ENCODE data around the gene FBXO30.

The FBXO30 gene

GRCh38 chr6:145814501-145815308 is at the start of gene FBXO30:
Gene FBXO30, minus strand, starts transcription at chr6:145814795. Its CDS starts 8,390 bp downstream, at chr6:145806405.
- Mint-ChIP-seq H3K27me3 (no peaks in the 10 kb centered on the region), H3K36me3 (ENCODE audit: low read depth) (peaks cover 10% of the 10 kb centered on the region), H3K4me3 (peak within 1 kb of the TSS; percentile 91), H3K9me3 (no peaks in the 10 kb centered on the region), H3K4me1 (peaks cover 53% of the 10 kb centered on the region), H3K27ac (peak within 1 kb of the TSS; percentile 92)
- DNase-seq = peak; percentile 86
- ATAC-seq = peak; percentile 87

- no peaks in the 10 kb centered on the region for H3K27me3 Mint-ChIP-seq
- peaks cover 2% of the 10 kb centered on the region for H3K36me3 Mint-ChIP-seq (ENCODE audit: low read depth)
- H3K27ac Mint-ChIP-seq = no peak overlapping the region
- ATAC-seq (no peak), DNase-seq (no peak)
- H3K4me3 Mint-ChIP-seq = no peak overlapping the region
- H3K9me3 Mint-ChIP-seq = peaks cover 17% of the 10 kb centered on the region
- peaks cover 37% of the 10 kb centered on the region for H3K4me1 Mint-ChIP-seq
These were observed 49.5 kb upstream of the FBXO30 start for GRCh38 chr6:145863988-145864616.

GRCh38 chr6:145863366-145863765 is 48.8 kb upstream of the FBXO30 start:
- H3K27ac Mint-ChIP-seq = no peak overlapping the region
- H3K4me1 Mint-ChIP-seq = peaks cover 37% of the 10 kb centered on the region
- no peak overlapping the region for H3K4me3 Mint-ChIP-seq
- ATAC-seq (no peak), DNase-seq (no peak)
- H3K27me3 Mint-ChIP-seq = no peaks in the 10 kb centered on the region
- peaks cover 17% of the 10 kb centered on the region for H3K9me3 Mint-ChIP-seq
- H3K36me3 Mint-ChIP-seq (ENCODE audit: low read depth) = peaks cover 2% of the 10 kb centered on the region

GRCh38 chr6:145860562-145860961 is 46.0 kb upstream of the FBXO30 start:
- H3K27ac Mint-ChIP-seq = no peak overlapping the region
- DNase-seq (no peak), ATAC-seq (no peak)
- peaks cover 17% of the 10 kb centered on the region for H3K9me3 Mint-ChIP-seq
- peaks cover 7% of the 10 kb centered on the region for H3K36me3 Mint-ChIP-seq (ENCODE audit: low read depth)
- no peak overlapping the region for H3K4me3 Mint-ChIP-seq
- H3K4me1 Mint-ChIP-seq = peaks cover 14% of the 10 kb centered on the region
- H3K27me3 Mint-ChIP-seq = no peaks in the 10 kb centered on the region

GRCh38 chr6:145850671-145851070 is 36.1 kb upstream of the FBXO30 start:
- H3K27me3 Mint-ChIP-seq = no peaks in the 10 kb centered on the region
- DNase-seq (no peak), ATAC-seq (no peak)
- no peak overlapping the region for H3K4me3 Mint-ChIP-seq
- no peaks in the 10 kb centered on the region for H3K9me3 Mint-ChIP-seq
- H3K27ac Mint-ChIP-seq = no peak overlapping the region
- H3K4me1 Mint-ChIP-seq = no peaks in the 10 kb centered on the region
- peaks cover 1% of the 10 kb centered on the region for H3K36me3 Mint-ChIP-seq (ENCODE audit: low read depth)

- H3K4me3 Mint-ChIP-seq = no peak overlapping the region
- H3K36me3 Mint-ChIP-seq (ENCODE audit: low read depth) = no peaks in the 10 kb centered on the region
- no peaks in the 10 kb centered on the region for H3K27me3 Mint-ChIP-seq
- no peak overlapping the region for H3K27ac Mint-ChIP-seq
- DNase-seq (no peak), ATAC-seq (no peak)
- H3K9me3 Mint-ChIP-seq = no peaks in the 10 kb centered on the region
- H3K4me1 Mint-ChIP-seq = no peaks in the 10 kb centered on the region
These were observed 33.9 kb upstream of the FBXO30 start for GRCh38 chr6:145848541-145848940.

- H3K9me3 Mint-ChIP-seq = no peaks in the 10 kb centered on the region
- DNase-seq (no peak), ATAC-seq (no peak)
- H3K36me3 Mint-ChIP-seq (ENCODE audit: low read depth) = no peaks in the 10 kb centered on the region
- no peaks in the 10 kb centered on the region for H3K27me3 Mint-ChIP-seq
- H3K4me1 Mint-ChIP-seq = no peaks in the 10 kb centered on the region
- H3K27ac Mint-ChIP-seq = no peak overlapping the region
- H3K4me3 Mint-ChIP-seq = no peak overlapping the region
These were observed 31.0 kb upstream of the FBXO30 start for GRCh38 chr6:145845557-145845956.

- no peaks in the 10 kb centered on the region for H3K27me3 Mint-ChIP-seq
- H3K9me3 Mint-ChIP-seq = no peaks in the 10 kb centered on the region
- H3K27ac Mint-ChIP-seq = no peak overlapping the region
- H3K36me3 Mint-ChIP-seq (ENCODE audit: low read depth) = no peaks in the 10 kb centered on the region
- ATAC-seq = no peak
- H3K4me1 Mint-ChIP-seq = no peaks in the 10 kb centered on the region
- no peak overlapping the region for H3K4me3 Mint-ChIP-seq
- DNase-seq = no peak
These were observed 30.4 kb upstream of the FBXO30 start for GRCh38 chr6:145844933-145845540.

- Mint-ChIP-seq H3K36me3 (ENCODE audit: low read depth) (no peaks in the 10 kb centered on the region), H3K27me3 (no peaks in the 10 kb centered on the region), H3K4me1 (no peaks in the 10 kb centered on the region), H3K4me3 (no peak overlapping the region), H3K27ac (no peak overlapping the region), H3K9me3 (no peaks in the 10 kb centered on the region)
- DNase-seq (no peak), ATAC-seq (no peak)
These were observed 28.3 kb upstream of the FBXO30 start for GRCh38 chr6:145842693-145843546.

- Mint-ChIP-seq H3K4me3 (no peak overlapping the region), H3K9me3 (no peaks in the 10 kb centered on the region), H3K4me1 (peaks cover 2% of the 10 kb centered on the region), H3K36me3 (ENCODE audit: low read depth) (no peaks in the 10 kb centered on the region), H3K27ac (no peak overlapping the region), H3K27me3 (no peaks in the 10 kb centered on the region)
- no peak for DNase-seq
- no peak for ATAC-seq
These were observed 27.1 kb upstream of the FBXO30 start for GRCh38 chr6:145841668-145842067.

- ATAC-seq (no peak), DNase-seq (no peak)
- Mint-ChIP-seq H3K27ac (no peak overlapping the region), H3K4me1 (peaks cover 10% of the 10 kb centered on the region), H3K27me3 (no peaks in the 10 kb centered on the region), H3K36me3 (ENCODE audit: low read depth) (no peaks in the 10 kb centered on the region), H3K9me3 (no peaks in the 10 kb centered on the region), H3K4me3 (no peak overlapping the region)
These were observed 25.1 kb upstream of the FBXO30 start for GRCh38 chr6:145839653-145840052.

GRCh38 chr6:145838305-145838704 is 23.7 kb upstream of the FBXO30 start:
- no peaks in the 10 kb centered on the region for H3K9me3 Mint-ChIP-seq
- no peak overlapping the region for H3K27ac Mint-ChIP-seq
- ATAC-seq (no peak), DNase-seq (no peak)
- no peak overlapping the region for H3K4me3 Mint-ChIP-seq
- H3K36me3 Mint-ChIP-seq (ENCODE audit: low read depth) = no peaks in the 10 kb centered on the region
- no peaks in the 10 kb centered on the region for H3K27me3 Mint-ChIP-seq
- H3K4me1 Mint-ChIP-seq = peaks cover 10% of the 10 kb centered on the region

- no peak overlapping the region for H3K27ac Mint-ChIP-seq
- DNase-seq (no peak), ATAC-seq (no peak)
- no peaks in the 10 kb centered on the region for H3K36me3 Mint-ChIP-seq (ENCODE audit: low read depth)
- H3K4me3 Mint-ChIP-seq = no peak overlapping the region
- no peaks in the 10 kb centered on the region for H3K27me3 Mint-ChIP-seq
- H3K9me3 Mint-ChIP-seq = no peaks in the 10 kb centered on the region
- peaks cover 10% of the 10 kb centered on the region for H3K4me1 Mint-ChIP-seq
These were observed 22.2 kb upstream of the FBXO30 start for GRCh38 chr6:145836772-145837171.

- H3K27ac Mint-ChIP-seq = no peak overlapping the region
- DNase-seq = no peak
- H3K27me3 Mint-ChIP-seq = no peaks in the 10 kb centered on the region
- no peaks in the 10 kb centered on the region for H3K9me3 Mint-ChIP-seq
- no peak overlapping the region for H3K4me3 Mint-ChIP-seq
- ATAC-seq = peak; percentile 69
- peaks cover 10% of the 10 kb centered on the region for H3K4me1 Mint-ChIP-seq
- no peaks in the 10 kb centered on the region for H3K36me3 Mint-ChIP-seq (ENCODE audit: low read depth)
These were observed 21.6 kb upstream of the FBXO30 start for GRCh38 chr6:145836170-145836569.
